HEK293 (cell line): ENCODE results near the gene FAN1.

Experiments
- CTCF ChIP-seq: fragments of 450-650 bp; formaldehyde crosslinking; IDR thresholded peaks from 2 replicates; pipeline ENCODE4 v1.5.1; 2016; ENCODE audit warnings: missing biosample characterization, missing genetic modification characterization
- KLF16 ChIP-seq: fragments of 450-650 bp; formaldehyde crosslinking; IDR thresholded peaks from 2 replicates; pipeline ENCODE4 v1.5.1; 2017; ENCODE audit warnings: missing biosample characterization, missing genetic modification characterization
- MZF1 ChIP-seq: fragments of 450-650 bp; formaldehyde crosslinking; IDR thresholded peaks from 2 replicates; pipeline ENCODE4 v1.5.1; 2017; ENCODE audit warnings: missing biosample characterization, missing genetic modification characterization, borderline replicate concordance
- TRIM28 ChIP-seq: IDR thresholded peaks from 2 replicates; pipeline ENCODE4 v1.6.1; 2011; ENCODE audit warnings: low read length, control low read depth, borderline replicate concordance
- TSHZ1 ChIP-seq: fragments of 450-650 bp; formaldehyde crosslinking; IDR thresholded peaks from 2 replicates; pipeline ENCODE4 v1.5.1; 2016; ENCODE audit warnings: missing biosample characterization, missing genetic modification characterization, borderline replicate concordance
- ZBTB21 ChIP-seq: fragments of 450-650 bp; formaldehyde crosslinking; IDR thresholded peaks from 2 replicates; pipeline ENCODE4 v1.5.1; 2017; ENCODE audit warnings: missing biosample characterization, missing genetic modification characterization
- ZNF140 ChIP-seq: fragments of 450-650 bp; formaldehyde crosslinking; IDR thresholded peaks from 2 replicates; pipeline ENCODE4 v1.5.1; 2016; ENCODE audit warnings: missing biosample characterization, missing genetic modification characterization
- ZNF24 ChIP-seq: fragments of 450-650 bp; formaldehyde crosslinking; IDR thresholded peaks from 2 replicates; pipeline ENCODE4 v1.5.1; 2016; ENCODE audit warnings: missing biosample characterization, missing genetic modification characterization
- ZNF266 ChIP-seq: fragments of 450-650 bp; formaldehyde crosslinking; IDR thresholded peaks from 2 replicates; pipeline ENCODE4 v1.5.1; 2016; ENCODE audit warnings: missing biosample characterization, missing genetic modification characterization, low read depth
- ZNF350 ChIP-seq: fragments of 450-650 bp; formaldehyde crosslinking; IDR thresholded peaks from 2 replicates; pipeline ENCODE4 v1.5.0; 2017; ENCODE audit warnings: missing biosample characterization, mild to moderate bottlenecking, missing genetic modification characterization
- ZNF423 ChIP-seq: fragments of 450-650 bp; formaldehyde crosslinking; IDR thresholded peaks from 2 replicates; pipeline ENCODE4 v1.5.1; 2016; ENCODE audit warnings: missing biosample characterization, missing genetic modification characterization
- ZNF501 ChIP-seq: fragments of 450-650 bp; formaldehyde crosslinking; IDR thresholded peaks from 2 replicates; pipeline ENCODE4 v1.5.1; 2016; ENCODE audit warnings: missing biosample characterization, missing genetic modification characterization
- ZNF843 ChIP-seq: fragments of 450-650 bp; formaldehyde crosslinking; IDR thresholded peaks from 2 replicates; pipeline ENCODE4 v1.5.1; 2016; ENCODE audit warnings: missing biosample characterization, missing genetic modification characterization

- TF ChIP-seq CTCF (no peak), ZNF843 (tag by site-specific recombination) (no peak), MZF1 (tag by site-specific recombination) (no peak), TRIM28 (no peak), ZNF350 (tag by site-specific recombination) (no peak), ZNF140 (tag by site-specific recombination) (no peak), ZNF423 (tag by site-specific recombination) (no peak), KLF16 (tag by site-specific recombination) (no peak), ZNF24 (tag by site-specific recombination) (no peak), ZNF501 (tag by site-specific recombination) (no peak), TSHZ1 (tag by site-specific recombination) (no peak), ZNF266 (tag by site-specific recombination) (no peak), ZBTB21 (no peak)
Measured at GRCh38 chr15:30904812-30905211, 1.1 kb downstream of the FAN1 start.
